B cell (primary cell): ENCODE data around the gene RILPL2. TPM values are rescaled to one million over a fixed set of nuclear protein-coding genes. Genes with fewer than 3 reads are reported as not detected.

Experiments
- ATAC-seq: fragments of 200-7000 bp; cut with Tn5 transposase; one replicate; pipeline ENCODE4 v1.10.0; 2021; ENCODE audit warnings: low read depth, mild to moderate bottlenecking, moderate number of reproducible peaks, moderate library complexity
- CTCF ChIA-PET: fragments of 350-600 bp; sonication (Branson Sonifier 250); formaldehyde crosslinking; loops from one replicate; lab custom pipeline; 2021; ENCODE audit warnings: antibody characterized with exemption, inconsistent platforms; lab: Charles Lee
- POLR2A ChIA-PET: fragments of 350-600 bp; sonication (Branson Sonifier 250); formaldehyde crosslinking; loops from one replicate; lab custom pipeline; 2021; ENCODE audit warnings: antibody characterized with exemption; lab: Charles Lee
- DNase-seq: peaks from one replicate; pipeline ENCODE4 v3.0.0; 2013
- H2AFZ ChIP-seq: 2 replicates; pipeline ENCODE4 v1.6.1; 2012; ENCODE audit warnings: mild to moderate bottlenecking, low read depth, low read length; ENCODE audit not compliant: insufficient read depth, poor library complexity, severe bottlenecking
- H3K27ac ChIP-seq, 2 donors: 1 replicate in 1 of 2; 2 replicates in 1 of 2; pipeline ENCODE4 v1.5.1; 2012 to 2013; ENCODE audit warnings: low read length in 2 of 2, mild to moderate bottlenecking in 2 of 2, moderate library complexity in 1 of 2
- H3K27me3 ChIP-seq, 4 experiments: fragments of 200-600 bp in 1 of 4; sonication (generic) in 1 of 4; replicated peaks in 1 of 4; 1 replicate in 2 of 4; 2 replicates in 2 of 4; pipeline versions ENCODE4 v1.6.1 to v1.7.0; 2013 to 2016; ENCODE audit warnings: low read length in 3 of 4, mild to moderate bottlenecking in 2 of 4, mixed read lengths in 1 of 4, moderate library complexity in 1 of 4; ENCODE audit not compliant: insufficient read depth in 4 of 4, control insufficient read depth in 3 of 4; ENCODE audit errors: control extremely low read depth in 1 of 4
- H3K36me3 ChIP-seq, 2 experiments: replicated peaks in 1 of 2; 1 replicate in 1 of 2; 2 replicates in 1 of 2; pipeline versions ENCODE4 v1.6.1 to v1.7.1; 2013; ENCODE audit warnings: low read length in 1 of 2; ENCODE audit not compliant: insufficient read depth in 2 of 2, control insufficient read depth in 1 of 2; ENCODE audit errors: control extremely low read depth in 1 of 2, extremely low read depth in 1 of 2
- H3K4me1 ChIP-seq, 2 donors: fragments of 200-600 bp in 1 of 2; sonication (generic) in 1 of 2; 1 replicate in 1 of 2; 2 replicates in 1 of 2; pipeline versions ENCODE4 v1.5.1 to v1.6.1; 2013 to 2017; ENCODE audit warnings: low read length in 2 of 2; ENCODE audit not compliant: control insufficient read depth in 2 of 2, insufficient read depth in 2 of 2
- H3K4me2 ChIP-seq: replicated peaks from 2 replicates; pipeline ENCODE3; 2012; ENCODE audit warnings: mild to moderate bottlenecking, low read depth, low read length; ENCODE audit not compliant: poor library complexity, severe bottlenecking
- H3K4me3 ChIP-seq, 5 experiments: fragments of 200-600 bp in 1 of 5; sonication (generic) in 1 of 5; 1 replicate in 3 of 5; 2 replicates in 2 of 5; pipeline versions ENCODE4 v1.5.1 to v1.7.0; 2011 to 2016; ENCODE audit warnings: low read length in 4 of 5, mild to moderate bottlenecking in 4 of 5, low read depth in 2 of 5, control low read depth in 1 of 5, moderate library complexity in 1 of 5; ENCODE audit not compliant: insufficient read depth in 1 of 5; ENCODE audit errors: control extremely low read depth in 1 of 5, extremely low read depth in 1 of 5
- H3K79me2 ChIP-seq: fragments of 200-600 bp; sonication (generic); one replicate; pipeline ENCODE4 v1.6.0; 2016; ENCODE audit warnings: low read length; ENCODE audit not compliant: control insufficient read depth, insufficient read depth
- H3K9ac ChIP-seq: fragments of 200-600 bp; sonication (generic); 2 replicates; pipeline ENCODE4 v1.6.1; 2017; ENCODE audit warnings: mild to moderate bottlenecking, low read length, moderate library complexity
- H3K9me3 ChIP-seq, 3 donors: one replicate each; pipeline versions ENCODE4 v1.6.1 to v1.7.1; 2013; ENCODE audit warnings: low read length in 2 of 3; ENCODE audit not compliant: control insufficient read depth in 2 of 3, insufficient read depth in 1 of 3; ENCODE audit errors: control extremely low read depth in 1 of 3
- H4K20me1 ChIP-seq: 2 replicates; pipeline ENCODE4 v1.6.0; 2012; ENCODE audit warnings: mild to moderate bottlenecking, low read length; ENCODE audit not compliant: insufficient read depth, control insufficient read depth, poor library complexity, severe bottlenecking
- H3K27ac Mint-ChIP-seq: one replicate; pipeline ENCODE4 v1.8.0; 2021; ENCODE audit warnings: mixed read lengths
- H3K27me3 Mint-ChIP-seq: one replicate; pipeline ENCODE4 v1.8.0; 2021; ENCODE audit warnings: mixed read lengths
- H3K4me1 Mint-ChIP-seq: one replicate; pipeline ENCODE4 v1.8.0; 2021; ENCODE audit warnings: mixed read lengths
- H3K4me3 Mint-ChIP-seq: one replicate; pipeline ENCODE4 v1.8.0; 2021; ENCODE audit warnings: mixed read lengths
- H3K9me3 Mint-ChIP-seq: one replicate; pipeline ENCODE4 v1.8.0; 2022; ENCODE audit warnings: mixed read lengths; ENCODE audit not compliant: insufficient read depth
- CTCF ChIP-seq: fragments of 200-600 bp; IDR thresholded peaks from one replicate; pipeline ENCODE4 v1.8.0; 2022; ENCODE audit warnings: antibody characterized with exemption, mild to moderate bottlenecking
- EZH2 ChIP-seq: IDR thresholded peaks from 2 replicates; pipeline ENCODE4 v1.6.1; 2012; ENCODE audit warnings: borderline replicate concordance, low read depth, mild to moderate bottlenecking, moderate library complexity, low read length; ENCODE audit not compliant: insufficient read depth, poor library complexity, severe bottlenecking
- WGBS: methylation state at CpG from one replicate; pipeline ENCODE4 v1.1.5; 2013; ENCODE audit warnings: missing lambda C conversion rate; ENCODE audit not compliant: insufficient coverage; 5-methylcytosine and 5-hydroxymethylcytosine counted together
- intact Hi-C: fragments of 100-400 bp; cut with micrococcal nuclease; formaldehyde crosslinking; loops from one replicate; pipeline ENCODE4 v1.10.0; 2022
- polyA plus RNA-seq: library from polyadenylated mRNA; depleted of rRNA; stranded (reverse); fragments of >200 nt; gene quantifications from 2 replicates; pipeline ENCODE4 v1.2.3, GENCODE V29; 2012
- total RNA-seq, 2 donors: library from RNA; stranded (reverse); fragments of 120-200 nt in 1 of 2; gene quantifications; 1 replicate in 1 of 2; 2 replicates in 1 of 2; pipeline versions ENCODE4 v1.2.3 to v1.2.4, GENCODE V29; 2013 to 2022

The RILPL2 gene
- total and polyA plus RNA-seq, 2 donors (not counting 1 experiment from before 2014, with no cell fraction given) = 4.0 to 12.6 TPM

GRCh38 chr12:123427036-123427769 is 9.3 kb downstream of the RILPL2 start:
- no peaks in the 10 kb centered on the region for H3K9me3 Mint-ChIP-seq
- Histone ChIP-seq H3K4me3 (no peak overlapping the region), H3K4me1 (peaks cover 23 to 29% of the 10 kb centered on the region in 2 donors), H3K79me2 (peaks cover 30% of the 10 kb centered on the region), H3K9ac (no peak overlapping the region), H4K20me1 (no peaks in the 10 kb centered on the region), H3K4me2 (peak overlapping the region; percentile 52), H3K27ac (peak overlapping the region; percentile 67 to 76), H3K36me3 (peaks cover 6 to 26% of the 10 kb centered on the region in 2 experiments), H3K27me3 (no peaks in the 10 kb centered on the region), H2AFZ (no peak overlapping the region), H3K9me3 (peaks cover 0 to 4% (median 0%) of the 10 kb centered on the region in 3 donors)
- H3K4me1 Mint-ChIP-seq = peaks cover 36% of the 10 kb centered on the region
- H3K4me3 Mint-ChIP-seq = peak overlapping the region; percentile 74
- DNase-seq (peak; percentile 94), ATAC-seq (peak; percentile 95)
- 39% methylated on average over 7 of the region's 8 CpGs for WGBS
- H3K27me3 Mint-ChIP-seq = no peaks in the 10 kb centered on the region
- ChIA-PET POLR2A (interaction anchor here (0.5 to 2.6 kb wide), 12 partner anchors 9 to 156 kb away, joined by 3 to 28 read pairs (median 6); partner anchors contain the start of genes RILPL2, SBNO1 and SNRNP35), CTCF (interaction anchor here (0.6 to 2.6 kb wide), 12 partner anchors 9 to 176 kb away, joined by 3 to 16 read pairs (median 4); partner anchors contain the start of genes RILPL2, SBNO1 and SNRNP35)
- intact Hi-C loops = loop anchor here (1.0 to 10.0 kb wide), 7 partner anchors 9 to 655 kb away; partner anchors contain the start of genes CCDC62, HIP1R, RILPL2 and SBNO1
- TF ChIP-seq CTCF (no peak), EZH2 (no peak)
- peak overlapping the region; percentile 95 for H3K27ac Mint-ChIP-seq
